HUDEP-2 (cell line): ENCODE measurements around the gene ABCC12.

Source experiments
- DNase-seq, 76 experiments: peaks; one replicate each; lab custom pipeline; 2025; ENCODE audit not compliant: unreplicated experiment in 76 of 76; lab: John Stamatoyannopoulos, UW

The ABCC12 gene

DNA sequence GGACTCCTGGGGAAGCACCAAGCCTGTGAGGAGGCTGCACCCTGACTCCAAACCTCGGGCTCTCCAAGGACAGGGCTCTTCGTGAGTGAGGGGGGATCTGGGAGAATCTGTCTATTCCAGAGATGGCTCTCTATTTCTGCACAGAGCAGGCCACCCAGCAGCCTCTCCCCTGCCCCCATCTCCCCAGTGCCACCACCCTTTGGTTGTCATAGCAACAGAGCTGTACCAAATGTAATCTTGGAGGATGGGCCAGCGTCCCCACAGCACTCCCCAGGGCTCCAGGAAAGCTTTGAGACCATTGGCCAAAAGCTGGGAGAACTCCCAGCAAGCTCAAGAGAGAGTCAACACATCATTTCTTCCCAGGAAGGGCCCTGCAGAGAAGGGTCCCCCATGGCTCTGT is 49.3 kb downstream of the ABCC12 start:
- no peak for DNase-seq
